Upper lobe of left lung (tissue), 4 donors: ENCODE data around the gene FANCG.

ENCODE experiments used
- CTCF ChIP-seq, 6 experiments: fragments of 450-650 bp in 4 of 6; fragments of 200-600 bp in 2 of 6; sonication (generic) in 2 of 6; IDR thresholded peaks; one replicate each; pipeline ENCODE4 v1.5.1; 2016 to 2019; ENCODE audit warnings: antibody characterized with exemption in 6 of 6
- EP300 ChIP-seq, 4 donors: sonication (generic); formaldehyde crosslinking; IDR thresholded peaks; one replicate each; pipeline ENCODE4 v1.5.1; 2017; ENCODE audit warnings: antibody characterized with exemption in 4 of 4, control low read depth in 2 of 4
- POLR2A ChIP-seq, 4 donors: fragments of 450-650 bp; IDR thresholded peaks; one replicate each; pipeline ENCODE4 v1.5.1; 2016 to 2017; ENCODE audit warnings: antibody characterized with exemption in 4 of 4, mild to moderate bottlenecking in 2 of 4

- TF ChIP-seq CTCF (IDR thresholded peaks at IDR 0.05) (no peak), EP300 (IDR thresholded peaks at IDR 0.05) (no peak), POLR2A (IDR thresholded peaks at IDR 0.05) (peak in 1 of 4 donors; percentile 50)
Measured at GRCh38 chr9:35114840-35115628, 35.3 kb upstream of the FANCG start.
